ENCODE measurements around the gene ADGRB3.
"Not testable (repeated sequence)": the region's sequence is repeated elsewhere in the genome, so short reads cannot be mapped to it uniquely, and the experiment has no call there.

ADGRB3 gene

GRCh38 chr6:68744376-68744775 lies 109.3 kb downstream of the ADGRB3 start:
- DNase-seq, result not testable (repeated sequence)

- no peak for DNase-seq
Measured at GRCh38 chr6:68746376-68746775, 111.3 kb downstream of the ADGRB3 start.

DNA sequence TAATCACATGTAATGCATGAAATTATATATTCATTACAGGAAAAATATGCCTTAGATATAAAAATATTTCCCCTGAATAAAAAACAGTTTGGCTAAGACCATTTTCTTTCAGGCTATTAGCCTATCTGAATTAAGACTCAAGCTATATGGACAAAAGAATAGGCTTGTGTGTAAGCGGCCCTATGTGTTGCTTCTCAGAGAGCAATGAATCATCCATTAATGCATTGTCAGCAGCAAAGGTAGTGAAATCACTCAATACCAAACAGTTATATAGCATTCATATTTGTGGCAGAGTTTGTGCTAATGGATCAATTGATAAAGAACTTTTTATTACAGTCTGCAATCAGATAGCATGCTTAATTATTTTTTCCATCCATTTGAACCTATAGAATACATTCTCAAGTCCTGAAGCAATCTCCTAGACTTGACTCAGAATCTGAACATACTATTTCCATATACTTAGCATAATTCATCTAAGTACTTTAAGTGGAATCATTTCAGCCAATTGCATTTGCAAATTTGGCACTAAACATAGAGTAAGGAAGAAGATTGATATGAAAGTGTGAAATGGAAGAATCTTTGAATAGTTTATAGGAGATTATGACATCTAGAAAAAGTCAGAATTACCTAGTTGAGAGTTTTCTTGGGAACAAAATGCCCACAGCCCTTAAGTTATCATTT lies 112.2 kb downstream of the ADGRB3 start:
- no peak for DNase-seq

DNA sequence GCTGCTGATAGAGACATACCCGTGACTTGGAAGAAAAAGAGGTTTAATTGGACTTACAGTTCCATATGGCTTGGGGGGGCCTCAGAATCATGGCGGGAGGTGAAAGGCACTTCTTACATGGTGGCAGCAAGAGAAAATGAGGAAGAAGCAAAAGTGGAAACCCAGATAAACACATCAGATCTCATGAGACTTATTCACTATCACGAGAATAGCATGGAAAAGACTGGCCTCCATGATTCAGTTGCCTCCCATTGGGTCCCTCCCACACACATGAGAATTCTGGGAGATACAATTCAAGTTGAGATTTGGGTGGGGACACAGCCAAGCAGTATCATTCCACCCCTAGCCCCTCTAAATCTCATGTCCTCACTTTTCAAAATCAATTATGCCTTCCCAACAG lies 112.8 kb downstream of the ADGRB3 start:
- DNase-seq, result not testable (repeated sequence)

GRCh38 chr6:68754681-68755213 lies 119.7 kb downstream of the ADGRB3 start:
- no peak for DNase-seq

- DNase-seq, result no peak
Measured at GRCh38 chr6:68756454-68757375, 121.6 kb downstream of the ADGRB3 start.

GRCh38 chr6:68757821-68758220 lies 122.7 kb downstream of the ADGRB3 start:
- no peak for DNase-seq

DNA sequence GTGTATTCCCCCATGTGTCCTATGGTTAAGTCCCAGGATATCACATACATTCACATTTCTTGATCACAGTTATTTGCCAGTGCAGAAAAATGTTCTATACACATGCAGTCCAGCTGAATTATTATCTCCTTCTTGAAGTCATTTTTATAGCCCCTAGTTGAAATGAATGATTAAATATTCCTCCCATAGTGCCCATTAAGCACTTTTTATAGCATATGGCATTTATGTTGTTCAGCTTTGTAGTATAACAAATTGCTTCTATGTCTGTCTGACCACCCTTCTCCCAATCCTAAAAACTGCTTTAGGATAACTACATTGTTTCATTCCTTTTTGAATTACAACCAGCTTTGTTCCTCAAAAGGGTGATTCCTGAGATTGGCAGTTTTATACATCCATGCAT lies 123.5 kb downstream of the ADGRB3 start:
- DNase-seq, result no peak

DNA sequence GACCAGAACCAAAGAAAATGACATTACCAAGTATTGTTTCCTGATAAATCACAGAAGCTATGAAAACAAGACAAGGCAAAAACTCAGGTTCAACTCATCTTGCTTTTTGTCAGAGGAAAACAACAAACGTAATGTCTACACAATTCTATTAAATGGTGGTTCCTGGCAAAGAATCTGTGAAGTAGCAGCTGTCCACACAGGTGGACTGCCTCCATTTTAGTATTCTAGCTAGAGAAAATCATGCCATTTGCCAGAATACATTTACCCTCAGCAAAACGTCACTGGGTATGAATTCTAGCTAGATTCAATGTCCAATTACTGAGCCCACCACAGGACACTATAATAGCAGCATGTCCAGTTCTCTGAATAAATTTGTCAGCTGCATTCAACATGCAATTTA lies 125.4 kb downstream of the ADGRB3 start:
- DNase-seq, result no peak

DNA sequence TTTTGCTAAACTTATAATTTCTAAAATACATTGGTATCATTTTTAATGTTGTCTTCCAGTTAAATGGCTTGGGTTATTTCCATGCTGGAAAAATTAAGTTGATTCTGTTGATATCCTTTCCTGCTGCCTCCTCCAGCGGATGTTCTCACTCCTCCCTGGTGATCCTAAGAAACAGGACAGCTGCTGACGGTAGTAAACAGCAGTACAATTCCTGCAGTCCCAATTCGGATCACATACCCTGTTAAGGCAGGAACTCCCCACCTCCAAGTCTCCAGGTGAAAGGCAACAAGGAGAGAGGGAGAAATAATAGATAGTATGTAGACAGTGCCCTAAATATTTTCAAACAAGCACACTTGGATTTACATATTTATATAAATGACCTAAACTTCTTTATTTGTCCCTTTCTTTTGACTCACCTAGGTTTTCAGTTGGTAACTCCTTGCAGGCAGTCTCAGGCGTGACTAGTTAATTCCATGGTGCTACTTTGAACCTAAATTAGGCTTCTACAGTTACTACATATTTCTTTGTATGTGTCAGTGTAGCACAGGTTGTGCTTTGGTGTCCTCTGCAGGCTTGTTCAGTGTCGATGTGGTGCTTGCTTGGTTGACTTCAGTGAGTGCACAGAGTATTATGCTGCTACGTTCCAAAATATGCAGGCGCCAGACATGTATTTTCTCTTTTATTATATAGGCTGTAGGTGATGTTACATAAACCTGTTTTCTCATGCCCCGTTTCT lies 126.0 kb downstream of the ADGRB3 start:
- DNase-seq, result peak; percentile 19

DNA sequence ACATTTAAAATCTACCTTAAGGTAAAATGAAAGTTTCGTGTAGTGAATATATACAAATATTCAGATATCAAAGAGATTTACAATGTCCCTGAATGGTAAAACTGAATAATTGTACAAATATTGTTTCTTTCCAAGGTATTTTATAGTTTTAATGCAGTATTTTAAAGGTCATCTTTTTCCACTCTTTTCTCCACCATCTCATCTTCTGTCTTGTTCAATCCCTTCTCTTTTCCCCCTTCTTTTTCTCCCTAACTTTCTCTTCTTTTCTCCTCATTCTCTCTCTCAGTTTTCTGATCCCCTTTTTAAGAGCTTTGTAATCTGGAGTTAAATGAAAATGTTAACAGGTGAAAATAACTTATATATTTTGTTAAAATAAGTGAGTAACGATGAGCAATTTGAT lies 126.9 kb downstream of the ADGRB3 start:
- DNase-seq, result no peak

DNA sequence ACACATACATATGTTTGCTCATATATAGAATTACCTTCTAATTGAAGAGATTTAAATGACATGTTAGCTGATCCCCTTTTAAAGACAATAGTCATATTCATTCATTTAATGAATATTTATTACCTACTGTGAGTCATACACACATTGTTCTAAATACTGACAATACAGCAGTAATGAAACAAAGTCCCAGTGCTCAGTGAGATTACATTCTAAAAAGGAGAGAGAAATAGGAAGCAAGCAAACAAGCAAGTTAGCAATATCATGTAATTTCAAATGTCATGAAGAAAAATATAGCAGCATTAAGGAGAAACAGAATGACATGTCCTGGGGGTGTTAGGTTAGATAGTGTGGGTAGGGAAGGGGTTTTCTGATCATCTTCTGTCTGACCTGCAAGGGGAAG lies 136.3 kb downstream of the ADGRB3 start:
- DNase-seq, result no peak

- DNase-seq, result no peak
Measured at GRCh38 chr6:68774843-68775242, 139.8 kb downstream of the ADGRB3 start.

DNA sequence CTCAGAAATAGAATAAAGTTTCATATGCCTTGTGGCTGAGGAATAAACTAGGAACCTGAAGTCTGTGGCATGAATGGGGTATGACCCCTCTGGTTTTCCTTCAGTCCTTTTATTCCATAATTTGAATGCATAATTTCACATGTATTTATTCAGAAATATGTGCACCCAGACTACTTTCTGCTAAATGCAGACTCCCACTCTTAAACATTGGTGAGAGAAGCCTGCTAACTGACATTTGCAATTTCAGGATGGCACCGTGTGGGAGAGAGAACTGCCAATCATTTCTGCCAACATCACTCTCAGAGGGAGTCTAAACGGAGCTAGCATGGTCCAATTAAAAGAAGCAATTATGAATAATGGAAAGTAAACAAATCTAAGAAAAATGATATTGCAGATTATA lies 141.3 kb downstream of the ADGRB3 start:
- peak; percentile 60 for DNase-seq

- peak; percentile 92 for DNase-seq
Measured at GRCh38 chr6:68777956-68778355, 142.9 kb downstream of the ADGRB3 start.

- peak; percentile 54 for DNase-seq
Measured at GRCh38 chr6:68778356-68779020, 143.4 kb downstream of the ADGRB3 start.

DNA sequence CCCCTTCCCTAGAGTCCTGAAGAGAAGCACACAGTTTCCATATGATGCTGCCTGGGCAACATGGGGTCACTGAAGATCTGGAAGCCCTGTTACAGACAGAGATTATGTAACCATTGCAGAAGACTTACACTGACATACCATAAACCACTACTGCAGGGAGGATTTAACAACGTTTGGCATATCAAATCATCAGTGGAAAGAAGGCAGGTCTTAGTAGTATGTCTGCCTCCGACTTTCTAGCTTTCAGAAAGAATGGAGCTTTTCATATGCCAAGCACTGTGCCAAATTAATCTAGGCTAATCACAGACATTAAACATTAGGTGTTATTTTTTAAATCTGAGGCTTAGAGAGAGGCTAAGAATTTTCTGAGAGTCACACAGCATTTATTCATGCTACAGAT lies 144.3 kb downstream of the ADGRB3 start:
- no peak for DNase-seq

- not testable (repeated sequence) for DNase-seq
Measured at GRCh38 chr6:68790128-68790527, 155.0 kb downstream of the ADGRB3 start.

DNA sequence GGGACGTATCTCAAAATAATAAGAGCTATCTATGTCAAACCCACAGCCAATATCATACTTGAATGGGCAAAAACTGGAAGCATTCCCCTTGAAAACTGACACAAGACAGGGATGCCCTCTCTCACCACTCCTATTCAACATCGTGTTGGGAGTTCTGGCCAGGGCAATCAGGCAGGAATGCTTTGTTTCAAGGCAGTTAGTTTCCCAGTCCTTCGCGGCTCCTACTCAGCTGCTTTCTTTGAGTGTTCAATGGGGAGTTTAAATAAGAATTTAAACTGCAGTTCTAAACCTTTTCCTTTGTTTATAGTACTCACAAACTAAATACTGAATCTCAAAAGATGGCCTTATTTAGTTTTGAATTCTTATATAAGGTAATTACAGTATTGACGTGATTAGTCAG lies 179.9 kb downstream of the ADGRB3 start:
- DNase-seq, result not testable (repeated sequence)

GRCh38 chr6:68826501-68826900 lies 191.4 kb downstream of the ADGRB3 start:
- DNase-seq, result no peak

DNA sequence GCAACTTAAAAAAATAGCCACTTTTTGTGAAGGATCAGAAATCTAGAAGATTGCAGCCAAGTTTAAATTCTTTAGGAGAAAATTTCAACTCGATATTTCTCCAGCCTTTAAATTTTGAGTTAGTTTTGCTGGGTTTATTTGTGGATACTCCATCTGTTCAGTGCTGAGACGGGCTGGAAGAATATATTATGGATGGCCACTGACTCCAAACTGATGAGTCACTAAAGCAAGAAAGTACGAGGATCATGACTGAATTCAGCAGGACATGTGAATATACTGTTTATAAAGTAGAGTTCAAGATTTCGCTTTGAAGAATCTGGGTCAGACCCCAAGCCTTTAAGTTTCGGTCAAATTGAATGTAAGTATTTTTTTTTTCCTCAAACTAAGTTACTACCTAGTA lies 199.5 kb downstream of the ADGRB3 start:
- no peak for DNase-seq

- no peak for DNase-seq
Measured at GRCh38 chr6:68838571-68838970, 203.5 kb downstream of the ADGRB3 start.

DNA sequence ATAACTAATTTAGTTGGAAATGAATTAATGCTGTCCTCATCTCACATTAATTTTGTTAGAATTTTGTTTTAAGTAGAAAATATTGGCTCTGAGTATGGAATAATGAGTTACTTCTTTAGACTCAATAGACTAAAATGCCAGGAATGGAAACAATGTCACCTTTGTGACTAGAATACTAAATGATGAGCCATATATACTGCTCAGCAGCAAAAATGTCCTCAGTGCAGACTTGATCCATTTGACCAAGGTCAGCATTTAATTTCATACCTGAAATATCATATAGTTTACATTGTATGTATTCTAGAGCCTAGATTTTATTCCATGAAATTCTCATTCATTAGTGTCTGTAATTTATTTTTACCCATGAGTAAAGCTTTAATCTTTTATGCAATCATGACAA lies 217.7 kb downstream of the ADGRB3 start:
- no peak for DNase-seq
